OCI-LY1 (cell line): Measurements from ENCODE around the gene SMG9.

ENCODE experiments used
- CTCF ChIP-seq: fragments of 200-600 bp; sonication (generic), shearing (Covaris generic); IDR thresholded peaks from 2 replicates; pipeline ENCODE4 v1.5.1; 2017; ENCODE audit warnings: mild to moderate bottlenecking, antibody characterized with exemption, low read length, moderate library complexity, mixed read lengths
- EZH2 ChIP-seq: fragments of 200-600 bp; sonication (generic), shearing (Covaris generic); IDR thresholded peaks from 2 replicates; pipeline ENCODE4 v1.8.0; 2017; ENCODE audit warnings: borderline replicate concordance, mixed run types, mild to moderate bottlenecking, antibody characterized with exemption, low read length, moderate library complexity, mixed read lengths

- TF ChIP-seq CTCF (no peak), EZH2 (no peak)
Observed at GRCh38 chr19:43678512-43679261, 76.1 kb downstream of the SMG9 start.
